Activated T-helper 2 cell treated with anti-CD3 and anti-CD28 coated beads, Interferon-gamma antibody, Interleukin-2, Interleukin-4, amounts not matched to agents 10 μg/mL and 5 μg/mL and 100 μg/mL, durations not matched to agents 14 hours and 24 hours and 36 hours (primary cell): ENCODE measurements around the gene CNTD1. TPM values are rescaled to one million over a fixed set of nuclear protein-coding genes. Genes with fewer than 3 reads are reported as not detected.

Experiments used
- DNase-seq: peaks from one replicate; pipeline ENCODE4 v3.0.0; 2021; ENCODE audit warnings: low spot score
- H3K27ac Mint-ChIP-seq: one replicate; pipeline ENCODE4 v1.8.0; 2021; ENCODE audit warnings: mixed read lengths
- H3K27me3 Mint-ChIP-seq: one replicate; pipeline ENCODE4 v1.8.0; 2021; ENCODE audit warnings: low read depth, mixed read lengths
- H3K36me3 Mint-ChIP-seq: one replicate; pipeline ENCODE4 v1.8.0; 2021; ENCODE audit warnings: low read depth, mixed read lengths
- H3K4me1 Mint-ChIP-seq: one replicate; pipeline ENCODE4 v1.8.0; 2021; ENCODE audit warnings: low read depth, mixed read lengths
- H3K4me3 Mint-ChIP-seq: one replicate; pipeline ENCODE4 v1.8.0; 2021; ENCODE audit warnings: low read depth, mild to moderate bottlenecking, moderate library complexity, mixed read lengths
- H3K9me3 Mint-ChIP-seq: one replicate; pipeline ENCODE4 v1.8.0; 2021; ENCODE audit warnings: mixed read lengths
- intact Hi-C: fragments of 100-400 bp; cut with micrococcal nuclease; formaldehyde crosslinking; loops from one replicate; pipeline ENCODE4 v1.15.1; 2023
- total RNA-seq: library from RNA; stranded (reverse); gene quantifications from 2 replicates; pipeline ENCODE4 v1.2.3, GENCODE V29; 2022

Gene CNTD1
- total RNA-seq, 1 donor from 2014 or later, result 0.09 TPM

GRCh38 chr17:42782166-42783061, 16.2 kb upstream of the CNTD1 start:
- Mint-ChIP-seq H3K27me3 (peaks cover 55% of the 10 kb centered on the region), H3K9me3 (no peaks in the 10 kb centered on the region), H3K36me3 (peaks cover 20% of the 10 kb centered on the region), H3K27ac (no peak overlapping the region), H3K4me1 (peaks cover 11% of the 10 kb centered on the region), H3K4me3 (no peak overlapping the region)
- intact Hi-C loops, result loop anchor here (5.0 kb wide), 1 partner anchor 105 kb away; the partner anchor contains the start of gene PLEKHH3
- no peak for DNase-seq

GRCh38 chr17:42783062-42783790, 15.4 kb upstream of the CNTD1 start:
- no peak for DNase-seq
- H3K4me1 Mint-ChIP-seq, result peaks cover 11% of the 10 kb centered on the region
- H3K4me3 Mint-ChIP-seq, result no peak overlapping the region
- H3K9me3 Mint-ChIP-seq, result no peaks in the 10 kb centered on the region
- intact Hi-C loops, result loop anchor here (5.0 kb wide), 1 partner anchor 106 kb away; the partner anchor contains the start of gene PLEKHH3
- peaks cover 13% of the 10 kb centered on the region for H3K36me3 Mint-ChIP-seq
- H3K27ac Mint-ChIP-seq, result no peak overlapping the region
- H3K27me3 Mint-ChIP-seq, result peaks cover 62% of the 10 kb centered on the region

- no peak overlapping the region for H3K27ac Mint-ChIP-seq
- no peaks in the 10 kb centered on the region for H3K9me3 Mint-ChIP-seq
- DNase-seq, result no peak
- H3K4me1 Mint-ChIP-seq, result peaks cover 11% of the 10 kb centered on the region
- no peak overlapping the region for H3K4me3 Mint-ChIP-seq
- peaks cover 9% of the 10 kb centered on the region for H3K36me3 Mint-ChIP-seq
- H3K27me3 Mint-ChIP-seq, result peaks cover 63% of the 10 kb centered on the region
- intact Hi-C loops, result loop anchor here (5.0 kb wide), 1 partner anchor 106 kb away; the partner anchor contains the start of gene PLEKHH3
Observed at GRCh38 chr17:42783791-42784138, 14.9 kb upstream of the CNTD1 start.

- intact Hi-C loops, result loop anchor here (5.0 kb wide), 1 partner anchor 107 kb away; the partner anchor contains the start of gene PLEKHH3
- Mint-ChIP-seq H3K9me3 (no peaks in the 10 kb centered on the region), H3K4me3 (no peak overlapping the region), H3K27me3 (peaks cover 64% of the 10 kb centered on the region), H3K27ac (no peak overlapping the region), H3K4me1 (peaks cover 11% of the 10 kb centered on the region), H3K36me3 (peaks cover 5% of the 10 kb centered on the region)
- DNase-seq, result no peak
Observed at GRCh38 chr17:42784409-42784808, 14.3 kb upstream of the CNTD1 start.

- no peak overlapping the region for H3K4me3 Mint-ChIP-seq
- H3K27me3 Mint-ChIP-seq, result peaks cover 62% of the 10 kb centered on the region
- H3K9me3 Mint-ChIP-seq, result no peaks in the 10 kb centered on the region
- H3K36me3 Mint-ChIP-seq, result no peaks in the 10 kb centered on the region
- H3K4me1 Mint-ChIP-seq, result peaks cover 11% of the 10 kb centered on the region
- H3K27ac Mint-ChIP-seq, result no peak overlapping the region
- intact Hi-C loops, result loop anchor here (5.0 kb wide), 1 partner anchor 108 kb away; the partner anchor contains the start of gene PLEKHH3
- DNase-seq, result no peak
Observed at GRCh38 chr17:42784811-42785592, 13.7 kb upstream of the CNTD1 start.

- intact Hi-C loops, result no loop called here
- Mint-ChIP-seq H3K36me3 (no peaks in the 10 kb centered on the region), H3K9me3 (no peaks in the 10 kb centered on the region), H3K27me3 (peaks cover 58% of the 10 kb centered on the region), H3K4me3 (no peak overlapping the region), H3K4me1 (peaks cover 11% of the 10 kb centered on the region), H3K27ac (no peak overlapping the region)
- no peak for DNase-seq
Observed at GRCh38 chr17:42787266-42787665, 11.4 kb upstream of the CNTD1 start.

- H3K27me3 Mint-ChIP-seq, result peaks cover 21% of the 10 kb centered on the region
- no peak overlapping the region for H3K27ac Mint-ChIP-seq
- intact Hi-C loops, result no loop called here
- peaks cover 7% of the 10 kb centered on the region for H3K36me3 Mint-ChIP-seq
- DNase-seq, result no peak
- no peak overlapping the region for H3K4me3 Mint-ChIP-seq
- peaks cover 3% of the 10 kb centered on the region for H3K4me1 Mint-ChIP-seq
- H3K9me3 Mint-ChIP-seq, result no peaks in the 10 kb centered on the region
Observed at GRCh38 chr17:42791948-42792347, 6.7 kb upstream of the CNTD1 start.

GRCh38 chr17:42792545-42792944, 6.1 kb upstream of the CNTD1 start:
- Mint-ChIP-seq H3K4me3 (no peak overlapping the region), H3K9me3 (no peaks in the 10 kb centered on the region), H3K27ac (no peak overlapping the region), H3K36me3 (peaks cover 7% of the 10 kb centered on the region), H3K4me1 (peaks cover 7% of the 10 kb centered on the region), H3K27me3 (peaks cover 19% of the 10 kb centered on the region)
- intact Hi-C loops, result no loop called here
- no peak for DNase-seq

GRCh38 chr17:42795061-42795460, 3.6 kb upstream of the CNTD1 start:
- H3K27me3 Mint-ChIP-seq, result peaks cover 9% of the 10 kb centered on the region
- no peak overlapping the region for H3K4me3 Mint-ChIP-seq
- H3K9me3 Mint-ChIP-seq, result peaks cover 3% of the 10 kb centered on the region
- H3K36me3 Mint-ChIP-seq, result peaks cover 7% of the 10 kb centered on the region
- no peak for DNase-seq
- H3K27ac Mint-ChIP-seq, result peak overlapping the region; percentile 8
- intact Hi-C loops, result no loop called here
- H3K4me1 Mint-ChIP-seq, result peaks cover 14% of the 10 kb centered on the region

GRCh38 chr17:42795465-42795864, 3.2 kb upstream of the CNTD1 start:
- H3K27me3 Mint-ChIP-seq, result peaks cover 8% of the 10 kb centered on the region
- peaks cover 3% of the 10 kb centered on the region for H3K9me3 Mint-ChIP-seq
- H3K4me3 Mint-ChIP-seq, result no peak overlapping the region
- no peak overlapping the region for H3K27ac Mint-ChIP-seq
- intact Hi-C loops, result no loop called here
- peaks cover 14% of the 10 kb centered on the region for H3K4me1 Mint-ChIP-seq
- H3K36me3 Mint-ChIP-seq, result peaks cover 7% of the 10 kb centered on the region
- no peak for DNase-seq

- peaks cover 7% of the 10 kb centered on the region for H3K36me3 Mint-ChIP-seq
- intact Hi-C loops, result no loop called here
- peak overlapping the region; percentile 46 for H3K4me3 Mint-ChIP-seq
- peaks cover 7% of the 10 kb centered on the region for H3K27me3 Mint-ChIP-seq
- H3K27ac Mint-ChIP-seq, result no peak overlapping the region
- H3K4me1 Mint-ChIP-seq, result peaks cover 14% of the 10 kb centered on the region
- no peak for DNase-seq
- peaks cover 3% of the 10 kb centered on the region for H3K9me3 Mint-ChIP-seq
Observed at GRCh38 chr17:42796066-42796758, 2.4 kb upstream of the CNTD1 start.
